Endodermal cell (in vitro differentiated cells): ENCODE data around the gene YIPF1. TPM values are rescaled to one million over a fixed set of nuclear protein-coding genes. Genes with fewer than 3 reads are reported as not detected.
A peak's percentile ranks its signal among the peaks of the same experiment; 100 is the strongest.
"Not testable (repeated sequence)": the region's sequence is repeated elsewhere in the genome, so short reads cannot be mapped to it uniquely, and the experiment has no call there.

Source experiments
- DNase-seq: peaks from one replicate; pipeline ENCODE4 v3.0.0-alpha.2; 2017
- H3K27ac ChIP-seq: 2 replicates; pipeline ENCODE4 v1.5.1; 2013; ENCODE audit warnings: mild to moderate bottlenecking, low read depth, low read length, moderate library complexity
- H3K27me3 ChIP-seq: 2 replicates; pipeline ENCODE4 v1.6.1; 2013; ENCODE audit warnings: mild to moderate bottlenecking, low read length, moderate library complexity; ENCODE audit not compliant: insufficient read depth, control insufficient read depth, poor library complexity, severe bottlenecking
- H3K36me3 ChIP-seq: 2 replicates; pipeline ENCODE4 v1.7.0; 2013; ENCODE audit warnings: mild to moderate bottlenecking, low read length, moderate library complexity; ENCODE audit not compliant: control insufficient read depth, insufficient read depth
- H3K4me1 ChIP-seq: one replicate; pipeline ENCODE4 v1.7.0; 2013; ENCODE audit warnings: low read length; ENCODE audit not compliant: control insufficient read depth, insufficient read depth
- H3K4me3 ChIP-seq: 2 replicates; pipeline ENCODE4 v1.5.1; 2013; ENCODE audit warnings: mild to moderate bottlenecking, low read length, moderate library complexity
- H3K9ac ChIP-seq: 2 replicates; pipeline ENCODE4 v1.6.1; 2013; ENCODE audit warnings: mild to moderate bottlenecking, low read length, moderate library complexity; ENCODE audit not compliant: poor library complexity, severe bottlenecking; ENCODE audit errors: extremely low read depth
- H3K9me3 ChIP-seq: 2 replicates; pipeline ENCODE4 v1.6.1; 2013; ENCODE audit warnings: mild to moderate bottlenecking, low read length, moderate library complexity; ENCODE audit not compliant: control insufficient read depth
- H3K27ac Mint-ChIP-seq: 2 replicates; pipeline ENCODE4 v1.8.0; 2020; ENCODE audit warnings: mixed read lengths
- H3K27me3 Mint-ChIP-seq: 2 replicates; pipeline ENCODE4 v1.8.0; 2021; ENCODE audit warnings: mild to moderate bottlenecking, mixed read lengths; ENCODE audit not compliant: insufficient read depth
- H3K36me3 Mint-ChIP-seq: 2 replicates; pipeline ENCODE4 v1.8.0; 2020; ENCODE audit warnings: low read depth, mixed read lengths
- H3K4me1 Mint-ChIP-seq: 2 replicates; pipeline ENCODE4 v1.8.0; 2020; ENCODE audit warnings: mixed read lengths
- H3K4me3 Mint-ChIP-seq: 2 replicates; pipeline ENCODE4 v1.8.0; 2020; ENCODE audit warnings: mild to moderate bottlenecking, moderate library complexity, mixed read lengths
- H3K9me3 Mint-ChIP-seq: 2 replicates; pipeline ENCODE4 v1.8.0; 2020; ENCODE audit warnings: mild to moderate bottlenecking, mixed read lengths
- WGBS, 2 experiments: methylation state at CpG; one replicate each; pipeline versions ENCODE4 v1.1.5 to v1.1.7; 2013; ENCODE audit warnings: missing lambda C conversion rate in 2 of 2, mixed read lengths in 1 of 2; ENCODE audit not compliant: insufficient coverage in 1 of 2, insufficient read length in 1 of 2; 5-methylcytosine and 5-hydroxymethylcytosine counted together
- total RNA-seq, 2 donors: library from RNA; stranded (reverse); fragmentation: NEBNext Ultra II Directional in 1 of 2; extraction: Animal tissue kit (Norgen Biotek cat#: 25700) in 1 of 2; gene quantifications; 2 replicates in 1 of 2; 3 replicates in 1 of 2; pipeline ENCODE4 v1.2.1, GENCODE V29; 2021
- TF ChIP-seq, protein P1 (sequence below): fragments of 200-600 bp; sonication (generic); conservative IDR thresholded peaks from 2 replicates; pipeline ENCODE4 v1.5.0; 2021; ENCODE audit warnings: antibody characterized with exemption, mild to moderate bottlenecking

The YIPF1 gene
- total RNA-seq, 2 donors from 2014 or later, result 32.7 to 32.8 TPM

DNA sequence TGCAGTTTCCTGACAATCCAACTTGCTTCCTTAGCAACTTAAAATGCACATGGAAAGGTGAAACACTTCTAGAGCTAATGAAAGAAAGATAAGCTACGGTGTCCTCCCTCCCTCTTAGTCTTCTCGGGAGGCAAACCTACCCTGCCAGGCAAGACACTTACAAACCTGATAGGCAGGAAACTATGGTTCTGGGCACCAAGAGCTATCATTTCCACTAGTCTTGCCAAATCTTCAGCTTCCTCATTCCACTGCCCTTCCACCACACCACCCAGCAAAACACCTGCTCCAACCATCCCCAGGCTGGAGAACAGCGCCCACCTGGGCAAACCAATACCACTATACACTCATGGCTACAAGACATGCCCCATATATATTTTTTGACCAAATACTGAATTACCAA lies 66.7 kb downstream of the YIPF1 start:
- no peak for DNase-seq
- no peaks in the 10 kb centered on the region for H3K4me1 ChIP-seq
- Mint-ChIP-seq H3K4me3 (no peak overlapping the region), H3K27me3 (no peaks in the 10 kb centered on the region), H3K36me3 (peaks cover 49% of the 10 kb centered on the region), H3K27ac (peak overlapping the region; percentile 22), H3K9me3 (no peaks in the 10 kb centered on the region), H3K4me1 (no peaks in the 10 kb centered on the region)
- H3K27me3 ChIP-seq, result no peaks in the 10 kb centered on the region
- H3K9ac ChIP-seq, result no peak overlapping the region
- H3K36me3 ChIP-seq, result peaks cover 59% of the 10 kb centered on the region
- H3K4me3 ChIP-seq, result no peak overlapping the region
- H3K9me3 ChIP-seq, result no peaks in the 10 kb centered on the region
- H3K27ac ChIP-seq, result no peak overlapping the region
- TF ChIP-seq, protein P1, sequence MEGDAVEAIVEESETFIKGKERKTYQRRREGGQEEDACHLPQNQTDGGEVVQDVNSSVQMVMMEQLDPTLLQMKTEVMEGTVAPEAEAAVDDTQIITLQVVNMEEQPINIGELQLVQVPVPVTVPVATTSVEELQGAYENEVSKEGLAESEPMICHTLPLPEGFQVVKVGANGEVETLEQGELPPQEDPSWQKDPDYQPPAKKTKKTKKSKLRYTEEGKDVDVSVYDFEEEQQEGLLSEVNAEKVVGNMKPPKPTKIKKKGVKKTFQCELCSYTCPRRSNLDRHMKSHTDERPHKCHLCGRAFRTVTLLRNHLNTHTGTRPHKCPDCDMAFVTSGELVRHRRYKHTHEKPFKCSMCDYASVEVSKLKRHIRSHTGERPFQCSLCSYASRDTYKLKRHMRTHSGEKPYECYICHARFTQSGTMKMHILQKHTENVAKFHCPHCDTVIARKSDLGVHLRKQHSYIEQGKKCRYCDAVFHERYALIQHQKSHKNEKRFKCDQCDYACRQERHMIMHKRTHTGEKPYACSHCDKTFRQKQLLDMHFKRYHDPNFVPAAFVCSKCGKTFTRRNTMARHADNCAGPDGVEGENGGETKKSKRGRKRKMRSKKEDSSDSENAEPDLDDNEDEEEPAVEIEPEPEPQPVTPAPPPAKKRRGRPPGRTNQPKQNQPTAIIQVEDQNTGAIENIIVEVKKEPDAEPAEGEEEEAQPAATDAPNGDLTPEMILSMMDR, result no peak
- 91 to 97% methylated on average over 3 of the region's 3 CpGs for whole genome bisulfite sequencing, 2 experiments

DNA sequence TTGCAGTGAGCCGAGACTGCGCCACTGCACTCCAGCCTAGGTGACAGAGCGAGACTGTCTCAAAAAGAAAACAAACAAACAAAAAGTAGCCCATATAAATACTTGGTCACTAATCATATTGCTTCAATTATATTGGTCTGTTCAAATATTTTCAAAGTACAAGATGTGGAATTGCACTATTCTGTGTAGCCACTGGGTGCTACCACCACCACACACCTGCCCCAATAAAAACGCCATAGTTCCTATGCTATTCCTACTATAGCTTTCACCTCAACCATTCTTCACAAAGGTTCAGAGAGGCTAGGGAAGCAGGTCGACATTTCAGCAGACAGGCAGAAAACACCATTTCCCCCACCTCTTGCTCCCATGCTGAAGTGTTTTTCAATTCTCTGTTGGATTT lies 68.2 kb downstream of the YIPF1 start:
- H3K9me3 Mint-ChIP-seq, result peaks cover 2% of the 10 kb centered on the region
- 90 to 94% methylated on average over 2 to 5 of the region's 5 CpGs for WGBS, 2 experiments

DNA sequence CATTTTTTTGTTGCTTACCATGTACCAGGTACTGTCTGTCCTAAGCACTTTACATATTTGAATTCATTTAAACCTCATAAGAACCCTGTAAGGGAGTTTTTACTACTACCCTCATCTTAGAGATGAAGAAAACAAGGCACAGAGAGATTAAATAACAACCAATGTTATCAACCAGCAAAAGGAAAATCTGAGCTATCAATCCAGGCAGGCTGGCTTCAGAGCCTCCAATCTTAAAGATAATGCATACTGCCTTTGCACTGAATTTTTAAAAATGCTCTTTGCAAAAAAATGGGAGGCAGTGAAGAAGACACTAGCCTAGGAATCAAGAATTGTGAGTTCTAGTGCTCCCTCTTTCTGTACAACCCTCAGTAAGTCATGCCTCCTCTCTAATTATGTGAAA lies 70.2 kb downstream of the YIPF1 start:
- Histone ChIP-seq H3K9ac (no peak overlapping the region), H3K27ac (no peak overlapping the region), H3K4me3 (no peak overlapping the region), H3K27me3 (no peaks in the 10 kb centered on the region), H3K4me1 (no peaks in the 10 kb centered on the region), H3K36me3 (peaks cover 57% of the 10 kb centered on the region), H3K9me3 (no peaks in the 10 kb centered on the region)
- H3K9me3 Mint-ChIP-seq, result peaks cover 16% of the 10 kb centered on the region
- peaks cover 65% of the 10 kb centered on the region for H3K36me3 Mint-ChIP-seq
- H3K27me3 Mint-ChIP-seq, result no peaks in the 10 kb centered on the region
- TF ChIP-seq, protein P1, result no peak
- no peaks in the 10 kb centered on the region for H3K4me1 Mint-ChIP-seq
- H3K4me3 Mint-ChIP-seq, result no peak overlapping the region
- DNase-seq, result no peak
- no peak overlapping the region for H3K27ac Mint-ChIP-seq

More for the DNA sequence above, 68.2 kb downstream of the YIPF1 start:
- no peak overlapping the region for H3K9ac ChIP-seq
- H3K4me3 ChIP-seq, result no peak overlapping the region
- H3K27me3 ChIP-seq, result no peaks in the 10 kb centered on the region
- H3K27me3 Mint-ChIP-seq, result no peaks in the 10 kb centered on the region
- H3K4me3 Mint-ChIP-seq, result no peak overlapping the region
- H3K27ac ChIP-seq, result no peak overlapping the region
- DNase-seq, result no peak
- no peak overlapping the region for H3K27ac Mint-ChIP-seq
- H3K36me3 ChIP-seq, result peaks cover 67% of the 10 kb centered on the region
- no peaks in the 10 kb centered on the region for H3K4me1 ChIP-seq
- H3K9me3 ChIP-seq, result no peaks in the 10 kb centered on the region
- TF ChIP-seq, protein P1, result peak; percentile 30
- H3K4me1 Mint-ChIP-seq, result no peaks in the 10 kb centered on the region
- peaks cover 61% of the 10 kb centered on the region for H3K36me3 Mint-ChIP-seq

GRCh38 chr1:53816584-53816983 lies 73.0 kb downstream of the YIPF1 start:
- not testable (repeated sequence) for H3K4me1 ChIP-seq, DNase-seq, H3K4me3 ChIP-seq, H3K27ac Mint-ChIP-seq, H3K4me3 Mint-ChIP-seq, H3K27ac ChIP-seq, H3K9ac ChIP-seq, H3K27me3 ChIP-seq, H3K4me1 Mint-ChIP-seq, H3K27me3 Mint-ChIP-seq
- Histone ChIP-seq H3K9me3 (peaks cover 24% of the 10 kb centered on the region), H3K36me3 (peaks cover 63% of the 10 kb centered on the region)
- Mint-ChIP-seq H3K9me3 (peaks cover 38% of the 10 kb centered on the region), H3K36me3 (peaks cover 84% of the 10 kb centered on the region)
- 100% methylated on average over 1 of the region's 1 CpG; no CpG with 5 or more reads in 1 of the 2 experiments for WGBS, 2 experiments

- H3K36me3 Mint-ChIP-seq, result peaks cover 94% of the 10 kb centered on the region
- H3K4me3 Mint-ChIP-seq, H3K27me3 ChIP-seq, H3K4me3 ChIP-seq, H3K4me1 Mint-ChIP-seq, DNase-seq, H3K27me3 Mint-ChIP-seq, H3K27ac ChIP-seq, H3K9ac ChIP-seq, H3K4me1 ChIP-seq: not testable (repeated sequence)
- Histone ChIP-seq H3K36me3 (peaks cover 63% of the 10 kb centered on the region), H3K9me3 (peaks cover 26% of the 10 kb centered on the region)
- peaks cover 38% of the 10 kb centered on the region for H3K9me3 Mint-ChIP-seq
- peak overlapping the region; percentile 45 for H3K27ac Mint-ChIP-seq
- 97 to 100% methylated on average over 1 of the region's 1 CpG for WGBS, 2 experiments
Measured at GRCh38 chr1:53815484-53815883, 74.1 kb downstream of the YIPF1 start.
